OCI-LY3 (cell line): Measurements from ENCODE around the gene TSR3.

ENCODE experiments used
- H2AFZ ChIP-seq: fragments of 200-600, 300-600 bp; shearing (Covaris generic); 2 replicates; pipeline ENCODE4 v1.6.0; 2014; ENCODE audit warnings: antibody characterized with exemption, low read depth, low read length
- H3K27ac ChIP-seq: fragments of 200-600, 300-600 bp; sonication (generic); 2 replicates; pipeline ENCODE4 v1.5.1; 2014; ENCODE audit warnings: mild to moderate bottlenecking, low read length, moderate library complexity, mixed read lengths
- H3K27me3 ChIP-seq: fragments of 200-600, 300-600 bp; sonication (generic); 2 replicates; pipeline ENCODE4 v1.6.1; 2014; ENCODE audit warnings: low read depth, low read length, mixed read lengths
- H3K36me3 ChIP-seq: fragments of 200-600, 300-600 bp; sonication (generic); replicated peaks from 2 replicates; pipeline ENCODE3; 2014; ENCODE audit warnings: low read depth, low read length, mixed read lengths
- H3K4me1 ChIP-seq: fragments of 300-600, 200-600 bp; sonication (generic); 2 replicates; pipeline ENCODE4 v1.6.1; 2014; ENCODE audit warnings: low read length, mixed read lengths
- H3K4me2 ChIP-seq: fragments of 200-600, 300-600 bp; sonication (generic); 2 replicates; pipeline ENCODE4 v1.6.1; 2014; ENCODE audit warnings: low read length, mixed read lengths
- H3K4me3 ChIP-seq: fragments of 300-600, 200-600 bp; sonication (generic); 2 replicates; pipeline ENCODE4 v1.5.1; 2014; ENCODE audit warnings: antibody characterized with exemption, mild to moderate bottlenecking, low read length, moderate library complexity
- H3K79me2 ChIP-seq: fragments of 300-600, 200-600 bp; shearing (Covaris generic); 2 replicates; pipeline ENCODE4 v1.6.1; 2014; ENCODE audit warnings: mild to moderate bottlenecking, low read length, mixed read lengths
- H3K9ac ChIP-seq: fragments of 300-600, 200-600 bp; shearing (Covaris generic); 2 replicates; pipeline ENCODE4 v1.6.0; 2014; ENCODE audit warnings: mild to moderate bottlenecking, low read length, moderate library complexity
- H3K9me3 ChIP-seq: fragments of 200-600, 300-600 bp; shearing (Covaris generic); 2 replicates; pipeline ENCODE4 v1.6.1; 2014; ENCODE audit warnings: low read length, mixed read lengths; ENCODE audit not compliant: insufficient read depth
- H4K20me1 ChIP-seq: fragments of 200-600, 300-600 bp; sonication (generic); 2 replicates; pipeline ENCODE4 v1.6.1; 2016; ENCODE audit warnings: low read length, mixed read lengths; ENCODE audit not compliant: insufficient read depth
- CTCF ChIP-seq: fragments of 200-600, 300-600 bp; sonication (generic); IDR thresholded peaks from 2 replicates; pipeline ENCODE4 v1.5.1; 2014; ENCODE audit warnings: antibody characterized with exemption, low read length, low read depth
- EZH2phosphoT487 ChIP-seq: fragments of 200-600 bp; shearing (Covaris generic); IDR thresholded peaks from 2 replicates; pipeline ENCODE4 v1.6.1; 2018; ENCODE audit warnings: antibody characterized with exemption, mixed run types, low read depth

The TSR3 gene

GRCh38 chr16:1393613-1394176 lies 42.0 kb upstream of the TSR3 start:
- Histone ChIP-seq H3K4me1 (no peaks in the 10 kb centered on the region), H3K9ac (no peak overlapping the region), H3K4me3 (no peak overlapping the region), H4K20me1 (no peaks in the 10 kb centered on the region), H3K36me3 (no peaks in the 10 kb centered on the region), H3K9me3 (no peaks in the 10 kb centered on the region), H3K4me2 (no peak overlapping the region), H3K27ac (no peak overlapping the region), H3K27me3 (no peaks in the 10 kb centered on the region), H3K79me2 (no peaks in the 10 kb centered on the region), H2AFZ (no peak overlapping the region)
- TF ChIP-seq CTCF = no peak
- TF ChIP-seq EZH2phosphoT487 = no peak

- no peaks in the 10 kb centered on the region for H3K9me3 ChIP-seq
- TF ChIP-seq CTCF = no peak
- no peak for TF ChIP-seq EZH2phosphoT487
- H3K4me2 ChIP-seq = no peak overlapping the region
- H3K79me2 ChIP-seq = no peaks in the 10 kb centered on the region
- H3K36me3 ChIP-seq = no peaks in the 10 kb centered on the region
- H3K27me3 ChIP-seq = no peaks in the 10 kb centered on the region
- no peak overlapping the region for H3K9ac ChIP-seq
- H3K27ac ChIP-seq = no peak overlapping the region
- H3K4me3 ChIP-seq = no peak overlapping the region
- H4K20me1 ChIP-seq = no peaks in the 10 kb centered on the region
- H2AFZ ChIP-seq = no peak overlapping the region
- H3K4me1 ChIP-seq = no peaks in the 10 kb centered on the region
Measured at GRCh38 chr16:1392826-1393225, 41.1 kb upstream of the TSR3 start.

- H2AFZ ChIP-seq = no peak overlapping the region
- TF ChIP-seq EZH2phosphoT487 (no peak), CTCF (no peak)
- no peak overlapping the region for H3K9ac ChIP-seq
Measured at GRCh38 chr16:1390239-1390779, 38.6 kb upstream of the TSR3 start.

GRCh38 chr16:1389762-1390161 lies 38.1 kb upstream of the TSR3 start:
- Histone ChIP-seq H2AFZ (no peak overlapping the region), H3K79me2 (no peaks in the 10 kb centered on the region), H3K9ac (no peak overlapping the region), H4K20me1 (no peaks in the 10 kb centered on the region), H3K4me2 (no peak overlapping the region), H3K4me3 (no peak overlapping the region), H3K27ac (no peak overlapping the region), H3K4me1 (no peaks in the 10 kb centered on the region), H3K36me3 (peaks cover 3% of the 10 kb centered on the region), H3K9me3 (no peaks in the 10 kb centered on the region), H3K27me3 (no peaks in the 10 kb centered on the region)
- TF ChIP-seq CTCF (no peak), EZH2phosphoT487 (no peak)

More at GRCh38 chr16:1390239-1390779, 38.6 kb upstream of the TSR3 start:
- no peaks in the 10 kb centered on the region for H3K4me1 ChIP-seq
- H3K4me3 ChIP-seq = no peak overlapping the region
- no peaks in the 10 kb centered on the region for H3K36me3 ChIP-seq
- H3K27ac ChIP-seq = no peak overlapping the region
- H3K79me2 ChIP-seq = no peaks in the 10 kb centered on the region
- no peaks in the 10 kb centered on the region for H4K20me1 ChIP-seq
- H3K27me3 ChIP-seq = no peaks in the 10 kb centered on the region
- no peaks in the 10 kb centered on the region for H3K9me3 ChIP-seq
- no peak overlapping the region for H3K4me2 ChIP-seq
